Esophagus squamous epithelium (tissue), 5 donors: ENCODE data around the gene NISCH. TPM values are rescaled to one million over a fixed set of nuclear protein-coding genes. Genes with fewer than 3 reads are reported as not detected.
A peak's percentile ranks its signal among the peaks of the same experiment; 100 is the strongest.

Experiments
- DNase-seq: peaks from one replicate; lab custom pipeline; 2025; lab: John Stamatoyannopoulos, UW
- H3K27ac ChIP-seq, 4 donors: fragments of 200-600 bp; sonication (generic); one replicate each; pipeline ENCODE4 v1.5.1; 2016 to 2019; ENCODE audit warnings: mild to moderate bottlenecking in 1 of 4
- H3K27me3 ChIP-seq, 4 donors: fragments of 200-600 bp; sonication (generic); 1 replicate in 3 of 4; 2 replicates in 1 of 4; pipeline versions ENCODE4 v1.5.1 to v1.6.0; 2017 to 2021; ENCODE audit warnings: antibody characterized with exemption in 1 of 4
- H3K36me3 ChIP-seq, 3 donors: fragments of 200-600 bp; sonication (generic); one replicate each; pipeline ENCODE4 v1.5.1; 2016 to 2019
- H3K4me1 ChIP-seq, 3 donors: fragments of 200-600 bp; sonication (generic); one replicate each; pipeline ENCODE4 v1.5.1; 2017 to 2019
- H3K4me3 ChIP-seq, 4 donors: fragments of 200-600 bp; sonication (generic); 1 replicate in 3 of 4; 2 replicates in 1 of 4; pipeline ENCODE4 v1.5.1; 2016 to 2019; ENCODE audit warnings: mild to moderate bottlenecking in 2 of 4, moderate library complexity in 1 of 4
- H3K9me3 ChIP-seq, 3 donors: fragments of 200-600 bp; sonication (generic); one replicate each; pipeline ENCODE4 v1.5.1; 2016 to 2019
- CTCF ChIP-seq, 6 experiments: fragments of 450-650 bp in 4 of 6; fragments of 200-600 bp in 2 of 6; sonication (generic) in 2 of 6; IDR thresholded peaks; one replicate each; pipeline ENCODE4 v1.5.1; 2016 to 2019; ENCODE audit warnings: antibody characterized with exemption in 6 of 6, mild to moderate bottlenecking in 4 of 6, moderate library complexity in 4 of 6
- POLR2A ChIP-seq, 4 donors: fragments of 450-650 bp; IDR thresholded peaks; one replicate each; pipeline ENCODE4 v1.6.1; 2017; ENCODE audit warnings: antibody characterized with exemption in 4 of 4, mild to moderate bottlenecking in 4 of 4, moderate library complexity in 3 of 4
- WGBS, 2 donors: methylation state at CpG; one replicate each; pipeline ENCODE4 v1.1.5; 2018; 5-methylcytosine and 5-hydroxymethylcytosine counted together
- intact Hi-C: fragments of 100-400 bp; cut with DNase I; formaldehyde crosslinking; loops from one replicate; pipeline ENCODE4 v1.15.0; 2022
- total RNA-seq, 4 donors: library from RNA; depleted of rRNA; stranded (reverse); fragments of >200 nt; gene quantifications; one replicate each; pipeline ENCODE4 v1.1.0, GENCODE V29; 2016
- donor health status: DM: yes; HTN: yes; CAD: no.

Gene NISCH
- total RNA-seq, 4 donors from 2014 or later = 33.6 to 82.2 (median 40.6) TPM

GRCh38 chr3:52452570-52453221 lies 2.7 kb upstream of the NISCH start:
- no peak overlapping the region for H3K27ac ChIP-seq
- H3K36me3 ChIP-seq = peaks cover 0 to 6% (median 5%) of the 10 kb centered on the region in 3 donors
- no peak for DNase-seq
- TF ChIP-seq CTCF (IDR thresholded peaks at IDR 0.05) = no peak
- no peak for TF ChIP-seq POLR2A (IDR thresholded peaks at IDR 0.05)
- no peaks in the 10 kb centered on the region for H3K27me3 ChIP-seq
- intact Hi-C loops = no loop called here
- no peaks in the 10 kb centered on the region for H3K9me3 ChIP-seq
- peaks cover 24 to 40% (median 28%) of the 10 kb centered on the region in 3 donors for H3K4me1 ChIP-seq
- H3K4me3 ChIP-seq = no peak overlapping the region
- 87% methylated on average over 6 of the region's 11 CpGs; no CpG with 5 or more reads in 1 of the 2 donors for WGBS, 2 donors

GRCh38 chr3:52453496-52454249 lies 1.7 kb upstream of the NISCH start, which contains the start of gene TNNC1:
TSS of gene TNNC1 (minus strand) at chr3:52454041. CDS start at chr3:52454015, 26 bp downstream.
- no peak for DNase-seq
- TF ChIP-seq CTCF (IDR thresholded peaks at IDR 0.05) = no peak
- Histone ChIP-seq H3K27me3 (no peaks in the 10 kb centered on the region), H3K4me1 (peaks cover 27 to 49% (median 36%) of the 10 kb centered on the region in 3 donors), H3K36me3 (peaks cover 3 to 14% (median 10%) of the 10 kb centered on the region in 3 donors), H3K27ac (peak within 1 kb of the TSS; percentile 90 to 95 (median 92)), H3K9me3 (no peaks in the 10 kb centered on the region), H3K4me3 (peak within 1 kb of the TSS; percentile 89 to 97 (median 94))
- intact Hi-C loops = no loop called here
- 73 to 83% methylated on average over 5 to 8 of the region's 16 CpGs for WGBS, 2 donors

- 43 to 51% methylated on average over 6 to 7 of the region's 8 CpGs for WGBS, 2 donors
- TF ChIP-seq CTCF (IDR thresholded peaks at IDR 0.05) (no peak), POLR2A (IDR thresholded peaks at IDR 0.05) (no peak)
- no peaks in the 10 kb centered on the region for H3K27me3 ChIP-seq
- H3K4me3 ChIP-seq = peak overlapping the region in 3 of 4 donors; percentile 89 to 97 (median 92)
- intact Hi-C loops = no loop called here
- H3K4me1 ChIP-seq = peaks cover 27 to 55% (median 40%) of the 10 kb centered on the region in 3 donors
- peaks cover 9 to 22% (median 17%) of the 10 kb centered on the region in 3 donors for H3K36me3 ChIP-seq
- no peaks in the 10 kb centered on the region for H3K9me3 ChIP-seq
- peak overlapping the region; percentile 90 to 95 (median 92) for H3K27ac ChIP-seq
- DNase-seq = no peak
Measured at GRCh38 chr3:52454250-52454937, 1.0 kb upstream of the NISCH start.

GRCh38 chr3:52454938-52455282 lies 494 bp upstream of the NISCH start:
- Histone ChIP-seq H3K9me3 (no peaks in the 10 kb centered on the region), H3K4me3 (peak overlapping the region; percentile 89 to 97 (median 94)), H3K27ac (peak overlapping the region; percentile 90 to 95 (median 92)), H3K4me1 (peaks cover 27 to 55% (median 40%) of the 10 kb centered on the region in 3 donors), H3K36me3 (peaks cover 9 to 27% (median 18%) of the 10 kb centered on the region in 3 donors), H3K27me3 (no peaks in the 10 kb centered on the region)
- intact Hi-C loops = no loop called here
- 29 to 35% methylated on average over 11 of the region's 11 CpGs for whole genome bisulfite sequencing, 2 donors
- DNase-seq = no peak
- no peak for TF ChIP-seq POLR2A (IDR thresholded peaks at IDR 0.05)
- TF ChIP-seq CTCF (IDR thresholded peaks at IDR 0.05) = no peak
